HepG2 (cell line): Measurements from ENCODE around the gene CD300LG. TPM values are rescaled to one million over a fixed set of nuclear protein-coding genes. Genes with fewer than 3 reads are reported as not detected.
A peak's percentile ranks its signal among the peaks of the same experiment; 100 is the strongest.

ENCODE experiments used
- DPF2 ChIP-seq: sonication (generic); formaldehyde crosslinking; IDR thresholded peaks from 2 replicates; pipeline ENCODE4 v1.4.0; 2020; ENCODE audit warnings: mild to moderate bottlenecking, low read depth, missing genetic modification reagents, borderline replicate concordance
- FOXA1 ChIP-seq, 2 experiments: fragments of 450-650 bp in 1 of 2; sonication (generic) in 1 of 2; formaldehyde crosslinking in 1 of 2; IDR thresholded peaks; 2 replicates each; pipeline versions ENCODE4 v1.4.0 to v1.6.1; 2016 to 2020; ENCODE audit warnings: missing genetic modification reagents in 1 of 2
- JUN ChIP-seq: sonication (generic); formaldehyde crosslinking; IDR thresholded peaks from 2 replicates; pipeline ENCODE4 v1.4.0; 2020; ENCODE audit warnings: mild to moderate bottlenecking, missing genetic modification reagents
- KDM6A ChIP-seq: IDR thresholded peaks from 2 replicates; pipeline ENCODE4 v1.6.1; 2016; ENCODE audit warnings: low read depth
- NR2F6 ChIP-seq, 2 experiments: IDR thresholded peaks; 2 replicates each; pipeline ENCODE4 v1.6.1; 2016; ENCODE audit warnings: antibody characterized with exemption in 1 of 2, mild to moderate bottlenecking in 1 of 2
- NR3C1 ChIP-seq: sonication (generic); formaldehyde crosslinking; IDR thresholded peaks from 2 replicates; pipeline ENCODE4 v1.4.0; 2020; ENCODE audit warnings: missing genetic modification reagents
- RFX5 ChIP-seq: IDR thresholded peaks from 2 replicates; pipeline ENCODE4 v1.6.1; 2011; ENCODE audit warnings: low read depth, low read length, improper control_type of control experiment
- SMAD3 ChIP-seq: sonication (generic); formaldehyde crosslinking; IDR thresholded peaks from 2 replicates; pipeline ENCODE4 v1.4.0; 2020; ENCODE audit warnings: missing genetic modification reagents
- SOX6 ChIP-seq, 2 experiments: fragments of 450-650 bp in 1 of 2; sonication (generic) in 1 of 2; formaldehyde crosslinking in 1 of 2; IDR thresholded peaks; 2 replicates each; pipeline versions ENCODE4 v1.4.0 to v1.6.1; 2017 to 2020; ENCODE audit warnings: antibody characterized with exemption in 1 of 2, mild to moderate bottlenecking in 1 of 2, missing genetic modification reagents in 1 of 2
- SUZ12 ChIP-seq: fragments of 150-350 bp; IDR thresholded peaks from 2 replicates; pipeline ENCODE4 v1.6.1; 2014; ENCODE audit warnings: low read depth, low read length
- ZNF318 ChIP-seq: sonication (generic); formaldehyde crosslinking; IDR thresholded peaks from 2 replicates; pipeline ENCODE4 v1.4.0; 2020; ENCODE audit warnings: mild to moderate bottlenecking, missing genetic modification reagents
- ZNF430 ChIP-seq: sonication (generic); formaldehyde crosslinking; IDR thresholded peaks from 2 replicates; pipeline ENCODE4 v1.9.0; 2021; ENCODE audit warnings: mild to moderate bottlenecking, missing genetic modification reagents
- ZNF558 ChIP-seq: sonication (generic); formaldehyde crosslinking; IDR thresholded peaks from 2 replicates; pipeline ENCODE4 v1.9.0; 2022; ENCODE audit warnings: mild to moderate bottlenecking, missing genetic modification reagents, borderline replicate concordance
- polyA plus RNA-seq, 8 experiments: library from polyadenylated mRNA; depleted of rRNA in 3 of 8; stranded (reverse) in 7 of 8; unstranded in 1 of 8; fragments of >200 nt; fragmentation: Illumina TruSeq in 4 of 8; extraction: Trizol in 4 of 8; gene quantifications; 2 replicates each; pipeline versions ENCODE4 v1.2.1 to v1.2.3, GENCODE V29; 2011 to 2016; ENCODE audit warnings: low read depth in 4 of 8, missing spikeins in 1 of 8, mixed read lengths in 1 of 8; ENCODE audit not compliant: insufficient read depth in 1 of 8
- total RNA-seq, 5 experiments: library from RNA; depleted of rRNA; stranded (reverse); fragments of >200 nt; fragmentation: Illumina TruSeq; extraction: Trizol; gene quantifications; 2 replicates each; pipeline ENCODE4 v1.2.3, GENCODE V29; 2016; ENCODE audit warnings: low read depth in 1 of 5
- TF ChIP-seq, protein P1 (sequence below): sonication (generic); formaldehyde crosslinking; IDR thresholded peaks from 2 replicates; pipeline ENCODE4 v1.5.0; 2020; ENCODE audit warnings: mild to moderate bottlenecking, missing genetic modification reagents, borderline replicate concordance
- TF ChIP-seq, protein P2 (sequence below): sonication (generic); formaldehyde crosslinking; IDR thresholded peaks from 2 replicates; pipeline ENCODE4 v1.4.0; 2020; ENCODE audit warnings: missing genetic modification reagents, low read depth, mild to moderate bottlenecking, borderline replicate concordance

Gene CD300LG
- total and polyA plus RNA-seq, 2 of the 13 experiments (the other 11 are each of a cell fraction or from before 2014, with no cell fraction given), result not detected

DNA sequence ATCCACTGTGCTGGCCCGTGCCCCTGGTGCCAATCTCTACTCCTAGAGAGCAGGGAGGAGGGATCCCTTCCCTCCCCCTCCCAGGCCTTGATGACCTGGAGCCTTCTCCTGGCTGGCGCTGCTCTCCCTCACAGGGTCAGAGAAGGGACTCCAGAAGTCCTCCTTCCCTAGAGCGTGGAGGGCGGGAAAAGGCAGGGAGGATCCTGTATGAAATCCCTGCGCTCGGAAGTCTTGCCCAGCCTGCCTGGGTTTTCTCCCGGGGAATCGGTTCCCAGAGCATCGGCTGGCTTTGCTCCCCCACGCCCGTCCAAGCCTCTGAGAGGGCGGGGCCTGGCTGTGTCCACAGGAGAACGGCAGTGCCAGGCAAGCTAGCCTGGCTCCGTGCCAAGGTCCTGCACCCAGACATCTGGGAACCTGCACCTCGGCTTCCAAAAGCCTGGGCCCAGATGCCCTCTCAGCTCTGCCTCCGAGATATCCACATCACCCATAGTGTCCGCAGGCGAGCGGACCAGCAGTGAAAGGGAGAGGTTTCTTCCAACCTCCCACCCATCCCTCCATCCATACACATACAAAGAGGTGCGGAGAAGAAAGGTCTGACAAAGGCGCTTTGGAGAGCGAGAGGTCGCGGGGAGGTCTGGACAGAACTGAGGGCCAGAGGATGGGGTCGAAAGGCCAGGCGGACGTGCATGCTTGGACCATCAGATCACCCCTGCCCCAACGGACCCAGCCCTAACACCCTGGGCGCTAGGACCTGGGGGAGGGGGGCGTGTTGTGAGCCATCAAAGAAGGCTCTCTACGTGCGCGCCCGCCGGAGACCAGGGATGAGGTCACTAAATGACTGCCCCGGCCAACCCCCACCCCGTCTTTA, 59.2 kb downstream of the CD300LG start (continued):
- TF ChIP-seq NR3C1 (no peak), ZNF318 (CRISPR knock-in tag) (0 out of 2 replicates have a peak, but pooled peaks have one; percentile 29), SOX6 (IDR thresholded peaks at IDR 0.05) (no peak), SOX6 (CRISPR knock-in tag; IDR thresholded peaks at IDR 0.05) (peak; percentile 36), RFX5 (no peak), ZNF430 (CRISPR knock-in tag) (0 out of 2 replicates have a peak, but pooled peaks have one; percentile 17), KDM6A (CRISPR knock-in tag) (no peak), SMAD3 (CRISPR knock-in tag) (no peak), JUN (CRISPR knock-in tag) (peak; percentile 66; the same call in 1 of the 2 replicates), NR2F6 (IDR thresholded peaks at IDR 0.05) (peak; percentile 17; the same call in 1 of the 2 replicates), NR2F6 (CRISPR knock-in tag; IDR thresholded peaks at IDR 0.05) (no peak), ZNF558 (CRISPR knock-in tag) (0 out of 2 replicates have a peak, but pooled peaks have one; percentile 55), DPF2 (no peak), SUZ12 (peak; percentile 11; the same call in 1 of the 2 replicates), FOXA1 (IDR thresholded peaks at IDR 0.05) (no peak), FOXA1 (CRISPR knock-in tag; IDR thresholded peaks at IDR 0.05) (0 out of 2 replicates have a peak, but pooled peaks have one; percentile 3)
- TF ChIP-seq, protein P1, sequence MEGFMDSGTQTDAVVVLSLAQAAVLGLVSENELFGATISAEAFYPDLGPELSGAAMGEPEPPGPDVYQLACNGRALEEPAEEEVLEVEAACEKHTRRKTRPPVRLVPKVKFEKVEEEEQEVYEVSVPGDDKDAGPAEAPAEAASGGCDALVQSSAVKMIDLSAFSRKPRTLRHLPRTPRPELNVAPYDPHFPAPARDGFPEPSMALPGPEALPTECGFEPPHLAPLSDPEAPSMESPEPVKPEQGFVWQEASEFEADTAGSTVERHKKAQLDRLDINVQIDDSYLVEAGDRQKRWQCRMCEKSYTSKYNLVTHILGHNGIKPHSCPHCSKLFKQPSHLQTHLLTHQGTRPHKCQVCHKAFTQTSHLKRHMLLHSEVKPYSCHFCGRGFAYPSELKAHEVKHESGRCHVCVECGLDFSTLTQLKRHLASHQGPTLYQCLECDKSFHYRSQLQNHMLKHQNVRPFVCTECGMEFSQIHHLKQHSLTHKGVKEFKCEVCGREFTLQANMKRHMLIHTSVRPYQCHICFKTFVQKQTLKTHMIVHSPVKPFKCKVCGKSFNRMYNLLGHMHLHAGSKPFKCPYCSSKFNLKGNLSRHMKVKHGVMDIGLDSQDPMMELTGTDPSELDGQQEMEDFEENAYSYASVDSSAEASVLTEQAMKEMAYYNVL (CRISPR knock-in tag), result peak; percentile 60; the same call in 1 of the 2 replicates
- TF ChIP-seq, protein P2, sequence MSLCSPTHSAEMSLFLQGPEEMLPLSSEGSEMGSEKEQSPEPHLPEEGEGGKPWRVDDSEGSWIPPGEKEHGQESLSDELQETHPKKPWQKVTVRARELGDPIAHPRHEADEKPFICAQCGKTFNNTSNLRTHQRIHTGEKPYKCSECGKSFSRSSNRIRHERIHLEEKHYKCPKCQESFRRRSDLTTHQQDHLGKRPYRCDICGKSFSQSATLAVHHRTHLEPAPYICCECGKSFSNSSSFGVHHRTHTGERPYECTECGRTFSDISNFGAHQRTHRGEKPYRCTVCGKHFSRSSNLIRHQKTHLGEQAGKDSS (CRISPR knock-in tag), result no peak
- TF ChIP-seq, all 625 proteins: peak for 47
